Fibroblast of lung (primary cell): Measurements from ENCODE around the gene ALDH1A1.

Experiments used
- EZH2 ChIP-seq: IDR thresholded peaks from 2 replicates; pipeline ENCODE4 v1.5.1; 2012; ENCODE audit warnings: low read length, control low read depth, mild to moderate bottlenecking; ENCODE audit errors: missing control alignments
- TF ChIP-seq, protein P1 (sequence below), 2 donors: IDR thresholded peaks in 1 of 2; conservative IDR thresholded peaks in 1 of 2; 1 replicate in 1 of 2; 2 replicates in 1 of 2; pipeline ENCODE4 v1.5.1; 2011 to 2012; ENCODE audit warnings: low read length in 2 of 2, control low read depth in 1 of 2, inconsistent platforms in 1 of 2, low read depth in 1 of 2, mild to moderate bottlenecking in 1 of 2

- TF ChIP-seq, protein P1, sequence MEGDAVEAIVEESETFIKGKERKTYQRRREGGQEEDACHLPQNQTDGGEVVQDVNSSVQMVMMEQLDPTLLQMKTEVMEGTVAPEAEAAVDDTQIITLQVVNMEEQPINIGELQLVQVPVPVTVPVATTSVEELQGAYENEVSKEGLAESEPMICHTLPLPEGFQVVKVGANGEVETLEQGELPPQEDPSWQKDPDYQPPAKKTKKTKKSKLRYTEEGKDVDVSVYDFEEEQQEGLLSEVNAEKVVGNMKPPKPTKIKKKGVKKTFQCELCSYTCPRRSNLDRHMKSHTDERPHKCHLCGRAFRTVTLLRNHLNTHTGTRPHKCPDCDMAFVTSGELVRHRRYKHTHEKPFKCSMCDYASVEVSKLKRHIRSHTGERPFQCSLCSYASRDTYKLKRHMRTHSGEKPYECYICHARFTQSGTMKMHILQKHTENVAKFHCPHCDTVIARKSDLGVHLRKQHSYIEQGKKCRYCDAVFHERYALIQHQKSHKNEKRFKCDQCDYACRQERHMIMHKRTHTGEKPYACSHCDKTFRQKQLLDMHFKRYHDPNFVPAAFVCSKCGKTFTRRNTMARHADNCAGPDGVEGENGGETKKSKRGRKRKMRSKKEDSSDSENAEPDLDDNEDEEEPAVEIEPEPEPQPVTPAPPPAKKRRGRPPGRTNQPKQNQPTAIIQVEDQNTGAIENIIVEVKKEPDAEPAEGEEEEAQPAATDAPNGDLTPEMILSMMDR (conservative IDR thresholded peaks at IDR 0.05 in 1 of 2, IDR thresholded peaks at IDR 0.05 in 1 of 2; ENCODE audit: low read depth in 1 of 2, low read length in 2 of 2): no peak
- no peak for TF ChIP-seq EZH2
Measured at GRCh38 chr9:72886386-72886785, 66.5 kb downstream of the ALDH1A1 start.
